H9 (cell line): ENCODE results near the gene TMEM200C. TPM values are rescaled to one million over a fixed set of nuclear protein-coding genes. Genes with fewer than 3 reads are reported as not detected.
A peak's percentile ranks its signal among the peaks of the same experiment; 100 is the strongest.

Source experiments
- DNase-seq: peaks from one replicate; pipeline ENCODE4 v3.0.0-alpha.2; 2017
- H2AFZ ChIP-seq: one replicate; pipeline ENCODE4 v1.6.1; 2013; ENCODE audit warnings: mild to moderate bottlenecking, low read length, control low read depth, moderate library complexity
- H2AK5ac ChIP-seq: 2 replicates; pipeline ENCODE4 v1.6.1; 2013; ENCODE audit warnings: low read length, control low read depth, mixed read lengths; ENCODE audit not compliant: insufficient read length
- H2BK120ac ChIP-seq: one replicate; pipeline ENCODE4 v1.6.1; 2013; ENCODE audit warnings: low read depth, mild to moderate bottlenecking, low read length, control low read depth, inconsistent platforms; ENCODE audit not compliant: poor library complexity, severe bottlenecking
- H2BK12ac ChIP-seq: 2 replicates; pipeline ENCODE4 v1.6.1; 2013; ENCODE audit warnings: low read length, control low read depth, mixed read lengths, low read depth; ENCODE audit not compliant: insufficient read length
- H2BK15ac ChIP-seq: 2 replicates; pipeline ENCODE4 v1.6.1; 2013; ENCODE audit warnings: low read depth, low read length, control low read depth
- H2BK20ac ChIP-seq: one replicate; pipeline ENCODE4 v1.6.1; 2013; ENCODE audit warnings: low read depth, mild to moderate bottlenecking, low read length, control low read depth, inconsistent platforms; ENCODE audit not compliant: poor library complexity, severe bottlenecking
- H2BK5ac ChIP-seq: 2 replicates; pipeline ENCODE4 v1.6.1; 2013; ENCODE audit warnings: low read length, control low read depth, mixed read lengths; ENCODE audit not compliant: insufficient read length
- H3K14ac ChIP-seq: 2 replicates; pipeline ENCODE4 v1.6.1; 2013; ENCODE audit warnings: low read length, control low read depth; ENCODE audit not compliant: insufficient read depth
- H3K18ac ChIP-seq: 2 replicates; pipeline ENCODE4 v1.6.1; 2013; ENCODE audit warnings: low read depth, mild to moderate bottlenecking, mixed read lengths, low read length, control low read depth; ENCODE audit not compliant: insufficient read length
- H3K23ac ChIP-seq: 2 replicates; pipeline ENCODE4 v1.6.1; 2013; ENCODE audit warnings: low read length, control low read depth, mixed read lengths, low read depth; ENCODE audit not compliant: insufficient read length
- H3K23me2 ChIP-seq: 2 replicates; pipeline ENCODE4 v1.6.1; 2013; ENCODE audit warnings: low read depth, mild to moderate bottlenecking, mixed read lengths, low read length, control low read depth; ENCODE audit not compliant: insufficient read length, poor library complexity, severe bottlenecking
- H3K27ac ChIP-seq: 2 replicates; pipeline ENCODE4 v1.5.1; 2013; ENCODE audit warnings: low read length, control low read depth, mixed read lengths, low read depth; ENCODE audit not compliant: insufficient read length
- H3K27me3 ChIP-seq: 2 replicates; pipeline ENCODE4 v1.6.1; 2013; ENCODE audit warnings: low read length, control low read depth, inconsistent platforms; ENCODE audit not compliant: insufficient read depth
- H3K4ac ChIP-seq: 2 replicates; pipeline ENCODE4 v1.6.1; 2013; ENCODE audit warnings: low read depth, mild to moderate bottlenecking, control low read depth, inconsistent platforms, low read length, moderate library complexity
- H3K4me1 ChIP-seq: 2 replicates; pipeline ENCODE4 v1.6.1; 2013; ENCODE audit warnings: low read length, control low read depth, inconsistent platforms; ENCODE audit not compliant: insufficient read depth
- H3K4me2 ChIP-seq: 2 replicates; pipeline ENCODE4 v1.6.1; 2013; ENCODE audit warnings: low read length, control low read depth, mixed read lengths; ENCODE audit not compliant: insufficient read length, insufficient read depth
- H3K56ac ChIP-seq: 2 replicates; pipeline ENCODE4 v1.6.1; 2013; ENCODE audit warnings: low read depth, mild to moderate bottlenecking, mixed read lengths, low read length, control low read depth; ENCODE audit not compliant: insufficient read length
- H3K79me1 ChIP-seq: 2 replicates; pipeline ENCODE4 v1.6.1; 2013; ENCODE audit warnings: low read depth, mild to moderate bottlenecking, moderate library complexity, low read length, control low read depth, inconsistent platforms; ENCODE audit not compliant: insufficient read depth, poor library complexity, severe bottlenecking
- H3K79me2 ChIP-seq: 2 replicates; pipeline ENCODE4 v1.6.1; 2013; ENCODE audit warnings: low read length, control low read depth, inconsistent platforms; ENCODE audit not compliant: insufficient read depth
- H3K9ac ChIP-seq: 2 replicates; pipeline ENCODE4 v1.6.1; 2013; ENCODE audit warnings: low read length, control low read depth, mixed read lengths; ENCODE audit not compliant: insufficient read length; ENCODE audit errors: extremely low read depth
- H3K9me3 ChIP-seq: one replicate; pipeline ENCODE4 v1.6.1; 2013; ENCODE audit warnings: low read depth, low read length, inconsistent platforms; ENCODE audit not compliant: control insufficient read depth
- H3T11ph ChIP-seq: one replicate; pipeline ENCODE4 v1.6.1; 2013; ENCODE audit warnings: mild to moderate bottlenecking, low read length, control low read depth, inconsistent platforms
- H4K20me1 ChIP-seq: one replicate; pipeline ENCODE4 v1.6.1; 2013; ENCODE audit not compliant: control insufficient read depth, insufficient read length, insufficient read depth
- H4K5ac ChIP-seq: 2 replicates; pipeline ENCODE4 v1.6.1; 2013; ENCODE audit warnings: low read depth, mild to moderate bottlenecking, mixed read lengths, low read length, control low read depth; ENCODE audit not compliant: insufficient read length
- H4K8ac ChIP-seq: replicated peaks from 2 replicates; pipeline ENCODE4 v1.6.1; 2013; ENCODE audit warnings: low read length, control low read depth, mixed read lengths, low read depth; ENCODE audit not compliant: insufficient read length
- H4K91ac ChIP-seq: 2 replicates; pipeline ENCODE4 v1.6.1; 2013; ENCODE audit warnings: low read depth, mild to moderate bottlenecking, moderate library complexity, mixed read lengths, low read length, control low read depth; ENCODE audit not compliant: insufficient read length
- H3K27ac Mint-ChIP-seq, 3 experiments: 2 replicates in 2 of 3; 3 replicates in 1 of 3; pipeline ENCODE4 v1.8.0; 2020 to 2021; ENCODE audit warnings: mixed read lengths in 3 of 3, mild to moderate bottlenecking in 1 of 3, moderate library complexity in 1 of 3
- H3K27me3 Mint-ChIP-seq: 2 replicates; pipeline ENCODE4 v1.8.0; 2021; ENCODE audit warnings: low read depth, mild to moderate bottlenecking, moderate library complexity, mixed read lengths
- H3K36me3 Mint-ChIP-seq, 3 experiments: 2 replicates in 2 of 3; 3 replicates in 1 of 3; pipeline ENCODE4 v1.8.0; 2020 to 2021; ENCODE audit warnings: low read depth in 3 of 3, mixed read lengths in 3 of 3; ENCODE audit not compliant: insufficient read depth in 1 of 3
- H3K4me1 Mint-ChIP-seq, 2 experiments: 2 replicates each; pipeline ENCODE4 v1.8.0; 2020; ENCODE audit warnings: mixed read lengths in 2 of 2
- H3K4me3 Mint-ChIP-seq, 2 experiments: 2 replicates in 1 of 2; 3 replicates in 1 of 2; pipeline ENCODE4 v1.8.0; 2020 to 2021; ENCODE audit warnings: mild to moderate bottlenecking in 2 of 2, mixed read lengths in 2 of 2, moderate library complexity in 1 of 2
- H3K9me3 Mint-ChIP-seq, 2 experiments: 2 replicates in 1 of 2; 3 replicates in 1 of 2; pipeline ENCODE4 v1.8.0; 2020; ENCODE audit warnings: mild to moderate bottlenecking in 2 of 2, mixed read lengths in 2 of 2, moderate library complexity in 1 of 2
- WGBS: extraction: QIAGEN DNeasy Blood & Tissue Kit; methylation state at CpG from one replicate; pipeline ENCODE4 v1.1.7; 2013; ENCODE audit warnings: missing lambda C conversion rate, low lambda C conversion rate, mixed read lengths; ENCODE audit not compliant: insufficient read length; ENCODE audit errors: extremely low coverage; 5-methylcytosine and 5-hydroxymethylcytosine counted together
- total RNA-seq: library from RNA; stranded (reverse); gene quantifications from 2 replicates; pipeline ENCODE4 v1.2.1, GENCODE V29; 2021
- TF ChIP-seq, protein P1 (sequence below): fragments of 200-600 bp; sonication (generic); conservative IDR thresholded peaks from 3 replicates; pipeline ENCODE4 v1.8.0; 2021; ENCODE audit warnings: antibody characterized with exemption, mild to moderate bottlenecking

The TMEM200C gene
- total RNA-seq, 1 experiment from 2014 or later: 6.3 TPM

DNA sequence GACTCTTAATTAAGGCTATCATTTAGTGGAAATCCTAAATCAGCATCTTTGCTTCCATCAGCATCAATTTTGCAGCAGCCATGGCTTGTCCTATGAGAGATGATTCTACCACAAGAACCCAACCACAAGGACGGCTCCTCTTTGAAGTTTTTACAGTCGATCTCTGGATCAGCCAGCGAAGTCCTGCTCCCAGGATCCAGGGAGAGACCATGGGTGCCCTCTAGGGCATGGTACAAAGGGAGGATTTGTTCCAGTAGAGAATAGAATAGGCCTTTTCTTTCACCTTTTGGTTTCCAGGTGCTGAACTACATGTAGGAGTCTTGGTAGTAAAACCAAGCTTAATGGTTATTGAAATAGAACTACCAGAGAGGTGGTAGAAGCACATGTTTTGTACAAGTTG is 52.7 kb downstream of the TMEM200C start:
- H3K23me2 ChIP-seq: no peaks in the 10 kb centered on the region
- H4K91ac ChIP-seq: no peak overlapping the region
- H3K56ac ChIP-seq: no peak overlapping the region
- H3K27ac Mint-ChIP-seq: no peak overlapping the region
- no peak overlapping the region for H3K9ac ChIP-seq
- H4K8ac ChIP-seq: no peak overlapping the region
- no peak overlapping the region for H2AFZ ChIP-seq
- peaks cover 0 to 9% (median 0%) of the 10 kb centered on the region in 3 experiments; a peak in 2 of 7 replicates for H3K36me3 Mint-ChIP-seq
- H2BK15ac ChIP-seq: no peak overlapping the region
- H3K14ac ChIP-seq: no peak overlapping the region
- no peaks in the 10 kb centered on the region for H3K4me1 ChIP-seq
- H2BK12ac ChIP-seq: no peak overlapping the region
- no peaks in the 10 kb centered on the region for H3K27me3 Mint-ChIP-seq
- WGBS: no CpG with 5 or more reads among the region's 3 CpGs
- H2BK120ac ChIP-seq: no peak overlapping the region
- H2BK5ac ChIP-seq: no peak overlapping the region
- no peak overlapping the region for H2BK20ac ChIP-seq
- no peaks in the 10 kb centered on the region for H3K27me3 ChIP-seq
- H3K9me3 ChIP-seq: no peaks in the 10 kb centered on the region
- H3K79me1 ChIP-seq: no peaks in the 10 kb centered on the region
- peaks cover 8 to 12% of the 10 kb centered on the region in 2 experiments; a peak in 4 of 5 replicates for H3K9me3 Mint-ChIP-seq
- no peak overlapping the region for H3K4me3 Mint-ChIP-seq
- H3K23ac ChIP-seq: no peak overlapping the region
- H3K4ac ChIP-seq: no peak overlapping the region
- H2AK5ac ChIP-seq: no peak overlapping the region
- no peak overlapping the region for H3K27ac ChIP-seq
- H3T11ph ChIP-seq: no peak overlapping the region
- H3K18ac ChIP-seq: no peak overlapping the region
- no peaks in the 10 kb centered on the region for H3K79me2 ChIP-seq
- H4K5ac ChIP-seq: no peak overlapping the region
- no peaks in the 10 kb centered on the region for H4K20me1 ChIP-seq
- DNase-seq: no peak
- TF ChIP-seq, protein P1, sequence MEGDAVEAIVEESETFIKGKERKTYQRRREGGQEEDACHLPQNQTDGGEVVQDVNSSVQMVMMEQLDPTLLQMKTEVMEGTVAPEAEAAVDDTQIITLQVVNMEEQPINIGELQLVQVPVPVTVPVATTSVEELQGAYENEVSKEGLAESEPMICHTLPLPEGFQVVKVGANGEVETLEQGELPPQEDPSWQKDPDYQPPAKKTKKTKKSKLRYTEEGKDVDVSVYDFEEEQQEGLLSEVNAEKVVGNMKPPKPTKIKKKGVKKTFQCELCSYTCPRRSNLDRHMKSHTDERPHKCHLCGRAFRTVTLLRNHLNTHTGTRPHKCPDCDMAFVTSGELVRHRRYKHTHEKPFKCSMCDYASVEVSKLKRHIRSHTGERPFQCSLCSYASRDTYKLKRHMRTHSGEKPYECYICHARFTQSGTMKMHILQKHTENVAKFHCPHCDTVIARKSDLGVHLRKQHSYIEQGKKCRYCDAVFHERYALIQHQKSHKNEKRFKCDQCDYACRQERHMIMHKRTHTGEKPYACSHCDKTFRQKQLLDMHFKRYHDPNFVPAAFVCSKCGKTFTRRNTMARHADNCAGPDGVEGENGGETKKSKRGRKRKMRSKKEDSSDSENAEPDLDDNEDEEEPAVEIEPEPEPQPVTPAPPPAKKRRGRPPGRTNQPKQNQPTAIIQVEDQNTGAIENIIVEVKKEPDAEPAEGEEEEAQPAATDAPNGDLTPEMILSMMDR: peak; percentile 30; the same call in 2 of the 3 replicates
- H3K4me2 ChIP-seq: no peak overlapping the region
- H3K4me1 Mint-ChIP-seq: peaks cover 0 to 7% of the 10 kb centered on the region in 2 experiments; a peak in 2 of 4 replicates
